H1 (cell line): Measurements from ENCODE around the gene OMP. TPM values are rescaled to one million over a fixed set of nuclear protein-coding genes. Genes with fewer than 3 reads are reported as not detected.

Source experiments
- ATF3 ChIP-seq: IDR thresholded peaks from 2 replicates; pipeline ENCODE4 v1.6.1; 2011; ENCODE audit warnings: low read depth, mild to moderate bottlenecking, low read length; ENCODE audit not compliant: insufficient read depth
- CHD7 ChIP-seq: fragments of 300-600 bp; sonication (generic); IDR thresholded peaks from 2 replicates; pipeline ENCODE4 v1.7.1; 2012; ENCODE audit warnings: low read length, moderate library complexity, mild to moderate bottlenecking, inconsistent platforms; ENCODE audit not compliant: insufficient replicate concordance
- GABPA ChIP-seq: IDR thresholded peaks from 2 replicates; pipeline ENCODE4 v1.6.1; 2011; ENCODE audit warnings: mild to moderate bottlenecking, low read length, moderate library complexity, borderline replicate concordance; ENCODE audit not compliant: insufficient read depth
- POLR2A ChIP-seq, 2 experiments: IDR thresholded peaks; 1 replicate in 1 of 2; 2 replicates in 1 of 2; pipeline ENCODE4 v1.6.1; 2011; ENCODE audit warnings: low read depth in 2 of 2, low read length in 2 of 2, mild to moderate bottlenecking in 2 of 2; ENCODE audit errors: control extremely low read depth in 1 of 2
- RNF2 ChIP-seq: fragments of 200-900, 300-1000 bp; sonication (generic); IDR thresholded peaks from 2 replicates; pipeline ENCODE4 v1.7.1; 2016; ENCODE audit warnings: borderline replicate concordance, low read depth, mild to moderate bottlenecking, antibody characterized with exemption, low read length; ENCODE audit not compliant: poor library complexity, severe bottlenecking; ENCODE audit errors: missing control alignments
- USF2 ChIP-seq: IDR thresholded peaks from 2 replicates; pipeline ENCODE4 v1.6.1; 2011; ENCODE audit warnings: low read length, improper control_type of control experiment
- polyA plus RNA-seq, 7 experiments: library from polyadenylated mRNA; depleted of rRNA in 3 of 7; stranded (reverse) in 5 of 7; unstranded in 2 of 7; fragments of >200 nt in 5 of 7; fragments of 200-250 nt in 2 of 7; gene quantifications; 1 replicate in 5 of 7; 2 replicates in 1 of 7; 4 replicates in 1 of 7; pipeline versions ENCODE4 v1.2.1 to v1.2.3, GENCODE V29; 2011 to 2013; ENCODE audit warnings: missing spikeins in 2 of 7, mixed read lengths in 2 of 7
- total RNA-seq: library from RNA; stranded (reverse); fragmentation: NEBNext Ultra II Directional; extraction: Animal tissue kit (Norgen Biotek cat#: 25700); gene quantifications from 2 replicates; pipeline ENCODE4 v1.2.1, GENCODE V29; 2021

Gene OMP
- total and polyA plus RNA-seq, 2 of the 8 experiments (the other 6 are each of a cell fraction or from before 2014, with no cell fraction given) = not detected

- TF ChIP-seq CHD7 (no peak), RNF2 (no peak), POLR2A (IDR thresholded peaks at IDR 0.05; ENCODE audit: control extremely low read depth in 1 of 2, low read depth in 2 of 2, low read length in 2 of 2) (no peak), GABPA (no peak), USF2 (no peak), ATF3 (no peak)
Measured at GRCh38 chr11:77118086-77118485, 15.4 kb downstream of the OMP start (continued).
